A673 (cell line): Measurements from ENCODE around the gene ITGB4.

Experiments used
- CTCF ChIP-seq: fragments of 300-800, 200-600 bp; sonication (generic); conservative IDR thresholded peaks from 2 replicates; pipeline ENCODE4 v1.5.1; 2017; ENCODE audit warnings: low read depth, mild to moderate bottlenecking, antibody characterized with exemption, low read length, moderate library complexity, mixed read lengths
- EZH2 ChIP-seq: fragments of 200-600 bp; sonication (generic); IDR thresholded peaks from 2 replicates; pipeline ENCODE4 v1.6.1; 2017; ENCODE audit warnings: borderline replicate concordance, low read depth, mild to moderate bottlenecking, mixed read lengths, antibody characterized with exemption, low read length; ENCODE audit not compliant: poor library complexity, severe bottlenecking

DNA sequence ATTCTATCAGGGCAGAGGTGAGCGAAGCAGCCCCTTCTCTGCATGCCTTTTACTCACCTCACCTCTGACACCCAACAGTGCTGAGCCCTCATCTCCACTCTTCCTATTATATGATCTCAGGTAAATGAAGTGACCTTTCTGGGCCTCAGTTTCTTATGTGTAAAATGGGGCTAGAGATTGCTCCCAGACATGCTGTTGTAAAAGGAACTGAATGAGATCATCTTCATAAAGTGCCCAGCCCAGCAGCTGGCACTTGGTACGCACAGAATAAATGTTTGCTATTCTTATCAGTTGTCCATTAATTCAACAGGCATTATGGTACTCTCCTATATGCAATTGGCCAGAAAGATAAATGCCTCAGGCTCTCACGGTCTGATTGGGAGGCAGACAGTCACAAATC, 48.3 kb downstream of the ITGB4 start:
- TF ChIP-seq CTCF (no peak), EZH2 (no peak)
